Endometrial microvascular endothelial cells (primary cell): Measurements from ENCODE around the gene KCNN3. TPM values are rescaled to one million over a fixed set of nuclear protein-coding genes. Genes with fewer than 3 reads are reported as not detected.

Source experiments
- in situ Hi-C: cut with HindIII; loops from 2 replicates; pipeline ENCODE4 v1.10.0; 2017; ENCODE audit warnings: low sequenced_read_pairs, low pct_unique_long_range_greater_than_20kb; ENCODE audit errors: inconsistent ontology term
- total RNA-seq: library from RNA; depleted of rRNA; stranded (reverse); fragments of >200 nt; gene quantifications from one replicate; pipeline ENCODE4 v1.2.3, GENCODE V29; 2015; ENCODE audit errors: inconsistent ontology term

Gene KCNN3
- total RNA-seq, 1 donor from 2014 or later = 0.28 TPM

GRCh38 chr1:154848983-154849382 is 21.1 kb downstream of the KCNN3 start:
- in situ Hi-C loops = no loop called here

DNA sequence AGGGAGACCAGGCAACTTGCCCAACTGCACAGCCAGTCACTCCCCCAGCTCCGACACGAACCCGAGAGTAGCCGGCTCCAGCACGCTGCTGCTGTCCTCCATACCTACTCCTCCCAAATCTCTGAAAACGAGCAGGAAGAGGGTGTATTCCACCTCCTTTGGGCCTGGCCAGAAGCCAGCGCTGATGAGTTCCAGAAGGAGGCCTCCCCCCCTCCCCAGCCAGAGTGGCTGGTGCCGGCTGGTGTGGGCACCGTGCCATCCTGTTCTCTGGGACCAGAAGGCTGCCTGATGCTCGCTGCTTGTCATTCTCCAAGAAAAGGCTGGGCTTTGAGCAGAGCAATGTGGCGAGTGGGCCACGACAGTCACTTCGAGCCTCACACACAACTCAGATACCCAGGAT is 22.2 kb downstream of the KCNN3 start:
- in situ Hi-C loops = no loop called here

DNA sequence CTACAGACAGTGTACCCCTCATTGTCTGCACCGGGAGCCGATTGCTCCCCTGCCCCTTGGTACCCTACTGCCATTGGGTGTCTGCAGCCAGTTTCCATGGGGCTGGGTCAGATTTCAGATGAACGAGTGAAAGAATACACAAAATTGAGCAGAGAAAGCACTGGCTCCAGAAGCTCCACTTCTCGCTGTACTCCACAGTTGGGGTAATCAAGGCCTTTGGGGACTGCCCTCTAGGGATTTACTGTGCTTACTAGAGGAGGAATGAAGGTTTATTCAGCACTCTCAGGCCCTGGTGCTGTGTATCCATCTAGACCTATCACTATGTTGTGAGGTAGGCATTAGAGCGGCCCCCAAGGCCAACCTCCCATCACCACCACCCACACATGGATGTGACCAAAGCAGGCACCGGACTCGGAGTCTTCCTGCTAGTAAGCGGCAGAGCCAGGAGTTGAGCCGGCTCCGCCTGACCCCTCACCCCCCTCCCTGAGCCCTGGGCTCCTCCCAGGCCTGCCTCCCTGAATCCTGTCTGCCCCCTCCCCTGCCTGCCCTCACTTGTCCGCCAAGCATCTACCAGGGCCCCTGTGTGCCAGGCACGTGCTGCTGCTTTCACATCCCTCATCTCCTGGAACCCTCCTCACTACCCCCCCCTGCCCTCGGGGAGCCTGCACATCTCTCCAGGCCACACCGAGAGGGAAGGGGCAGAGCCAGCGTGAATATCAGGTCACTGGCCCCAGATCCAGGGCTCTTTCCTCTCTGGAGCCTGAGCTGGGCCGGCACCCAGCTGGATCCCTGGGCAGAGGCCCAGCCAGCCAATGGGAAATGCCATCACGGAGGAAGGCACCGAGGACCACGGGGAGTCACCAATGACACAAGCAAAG is 23.3 kb downstream of the KCNN3 start:
- in situ Hi-C loops = no loop called here

GRCh38 chr1:154845879-154846278 is 24.2 kb downstream of the KCNN3 start:
- in situ Hi-C loops = no loop called here

DNA sequence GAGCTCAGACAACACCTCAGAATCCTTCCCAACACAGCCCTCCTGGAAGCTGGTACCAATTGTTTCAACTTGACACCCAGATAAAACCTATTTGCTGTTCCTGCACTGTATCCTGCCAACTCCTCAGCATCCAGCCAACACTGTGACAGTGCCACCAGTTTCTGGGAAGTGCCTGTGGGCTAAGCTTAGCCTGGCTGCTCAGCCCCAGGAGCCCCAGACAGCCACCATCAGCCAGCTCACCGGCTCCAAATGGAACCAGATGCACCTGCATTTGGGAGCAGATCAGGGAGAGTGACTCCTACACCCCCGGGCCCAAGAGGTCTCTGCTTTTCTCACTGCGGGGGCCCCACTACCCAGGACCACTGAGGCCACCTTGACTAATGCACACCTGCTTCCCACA is 24.9 kb downstream of the KCNN3 start:
- in situ Hi-C loops = no loop called here

GRCh38 chr1:154844297-154844681 is 25.8 kb downstream of the KCNN3 start:
- in situ Hi-C loops = no loop called here

GRCh38 chr1:154843636-154844296 is 26.3 kb downstream of the KCNN3 start:
- in situ Hi-C loops = no loop called here

- in situ Hi-C loops = no loop called here
These were observed 27.4 kb downstream of the KCNN3 start for GRCh38 chr1:154842635-154843034.

- in situ Hi-C loops = no loop called here
These were observed 28.7 kb downstream of the KCNN3 start for GRCh38 chr1:154841384-154841783.

DNA sequence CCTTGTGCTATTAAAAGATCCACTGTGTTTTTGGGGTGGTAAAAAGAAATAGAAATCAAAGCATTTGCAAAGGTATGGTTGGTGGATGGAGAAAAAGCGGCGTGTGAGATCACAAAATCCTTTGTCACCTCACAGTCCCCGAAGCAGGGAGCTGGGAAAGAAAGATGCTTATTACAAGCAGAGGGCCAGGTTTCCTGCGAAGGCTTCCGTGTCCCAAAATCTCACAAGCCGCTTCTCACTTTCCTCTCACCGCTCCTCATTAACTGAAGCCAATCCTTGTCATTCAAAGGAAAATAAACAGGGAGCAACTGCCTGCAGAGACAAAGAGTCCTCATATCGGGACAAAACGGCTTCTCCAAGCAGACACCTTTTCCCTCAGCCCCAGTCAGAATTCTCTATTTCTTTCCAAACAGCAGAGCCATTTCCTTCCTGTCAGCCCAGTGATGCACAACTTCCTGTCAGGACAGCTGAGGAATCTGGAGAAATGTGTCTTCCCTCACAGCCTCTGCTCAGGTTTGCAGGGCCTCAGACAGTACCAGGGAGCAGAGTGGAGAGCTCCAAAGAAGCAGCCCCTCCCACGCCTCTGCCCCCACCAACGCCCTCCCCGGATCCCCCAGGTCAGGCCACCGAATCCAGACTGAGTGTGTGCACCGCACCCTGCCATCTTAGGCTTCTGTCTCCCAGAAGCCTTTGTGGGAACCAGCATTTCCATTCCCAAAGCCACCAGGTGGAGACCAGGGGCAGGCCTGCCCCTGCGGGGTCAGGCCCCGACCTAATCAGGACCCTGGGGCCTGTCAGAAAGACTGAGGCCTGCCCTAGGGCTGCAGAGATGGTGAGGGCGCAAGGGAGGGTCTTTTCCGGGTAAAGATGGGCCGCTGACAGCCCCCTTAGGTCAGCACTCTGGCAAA is 29.6 kb downstream of the KCNN3 start:
- in situ Hi-C loops = no loop called here

GRCh38 chr1:154839691-154840090 is 30.4 kb downstream of the KCNN3 start:
- in situ Hi-C loops = no loop called here

GRCh38 chr1:154838988-154839387 is 31.1 kb downstream of the KCNN3 start:
- in situ Hi-C loops = no loop called here

- in situ Hi-C loops = no loop called here
These were observed 31.6 kb downstream of the KCNN3 start for GRCh38 chr1:154838461-154838860.

- in situ Hi-C loops = no loop called here
These were observed 32.4 kb downstream of the KCNN3 start for GRCh38 chr1:154837672-154838171.

GRCh38 chr1:154837034-154837671 is 32.9 kb downstream of the KCNN3 start:
- in situ Hi-C loops = no loop called here

GRCh38 chr1:154835531-154836324 is 34.4 kb downstream of the KCNN3 start:
- in situ Hi-C loops = no loop called here

- in situ Hi-C loops = no loop called here
These were observed 36.2 kb downstream of the KCNN3 start for GRCh38 chr1:154833841-154834240.

DNA sequence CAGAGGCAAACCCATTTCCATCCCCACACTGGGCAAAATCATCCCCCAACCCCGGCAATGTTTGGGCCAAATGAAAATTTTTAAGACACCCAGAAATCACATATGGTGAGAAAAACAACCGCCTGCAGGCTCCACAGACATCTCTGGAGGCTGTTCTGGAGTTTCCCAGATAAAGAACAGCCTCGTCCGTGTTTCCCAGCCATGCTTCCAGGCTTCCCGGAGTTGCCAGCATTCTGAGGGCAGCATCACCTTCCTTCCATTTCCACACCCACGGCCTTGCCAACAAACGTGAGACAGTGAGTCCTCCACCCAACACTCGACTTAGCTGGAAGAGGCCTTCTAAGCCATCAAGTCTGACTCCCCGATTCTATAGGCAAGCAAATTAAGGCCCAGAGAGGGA is 36.9 kb downstream of the KCNN3 start:
- in situ Hi-C loops = no loop called here
